Stimulated activated CD4-positive, alpha-beta T cell treated with anti-CD3 and anti-CD28 coated beads, Interleukin-2, amount 100 ng/mL, for 48 hours (primary cell): ENCODE results near the gene ARHGEF1.
"Not testable (repeated sequence)": the region's sequence is repeated elsewhere in the genome, so short reads cannot be mapped to it uniquely, and the experiment has no call there.

Experiments
- DNase-seq, 2 donors: peaks; one replicate each; pipeline ENCODE4 v3.0.0-alpha.2; 2020

ARHGEF1 gene

GRCh38 chr19:41906271-41906670, 23.3 kb downstream of the ARHGEF1 start:
- no peak for DNase-seq

- DNase-seq = no peak
These were observed 24.1 kb downstream of the ARHGEF1 start for GRCh38 chr19:41906916-41907680.

- no peak for DNase-seq
These were observed 25.1 kb downstream of the ARHGEF1 start for GRCh38 chr19:41907994-41908615.

GRCh38 chr19:41908724-41909464, 25.9 kb downstream of the ARHGEF1 start:
- no peak for DNase-seq

GRCh38 chr19:41909706-41910105, 26.7 kb downstream of the ARHGEF1 start:
- DNase-seq = no peak

- DNase-seq = no peak
These were observed 27.4 kb downstream of the ARHGEF1 start for GRCh38 chr19:41910240-41910991.

GRCh38 chr19:41910992-41911888, 28.3 kb downstream of the ARHGEF1 start:
- DNase-seq = no peak

GRCh38 chr19:41911889-41912731, 29.1 kb downstream of the ARHGEF1 start:
- no peak for DNase-seq

GRCh38 chr19:41912899-41913537, 30.0 kb downstream of the ARHGEF1 start:
- DNase-seq = no peak

GRCh38 chr19:41913538-41914423, 30.8 kb downstream of the ARHGEF1 start:
- DNase-seq = no peak

- not testable (repeated sequence) for DNase-seq
These were observed 31.4 kb downstream of the ARHGEF1 start for GRCh38 chr19:41914424-41914834.

GRCh38 chr19:41915021-41915775, 32.2 kb downstream of the ARHGEF1 start:
- DNase-seq = no peak

- no peak for DNase-seq
These were observed 32.9 kb downstream of the ARHGEF1 start for GRCh38 chr19:41915776-41916414.

- DNase-seq = no peak
These were observed 34.7 kb downstream of the ARHGEF1 start for GRCh38 chr19:41917676-41918075.

- DNase-seq = no peak
These were observed 35.1 kb downstream of the ARHGEF1 start for GRCh38 chr19:41918095-41918494.

GRCh38 chr19:41918653-41919244, 35.8 kb downstream of the ARHGEF1 start:
- DNase-seq = no peak

- DNase-seq = no peak
These were observed 37.1 kb downstream of the ARHGEF1 start for GRCh38 chr19:41919948-41920712.
